ENCODE data around the gene WRAP53. TPM values are rescaled to one million over a fixed set of nuclear protein-coding genes. Genes with fewer than 3 reads are reported as not detected.

Gene WRAP53
- total and polyA plus RNA-seq, 2 of the 13 experiments (the other 11 are each of a cell fraction or from before 2014, with no cell fraction given), result 7.0 to 19.5 TPM

DNA sequence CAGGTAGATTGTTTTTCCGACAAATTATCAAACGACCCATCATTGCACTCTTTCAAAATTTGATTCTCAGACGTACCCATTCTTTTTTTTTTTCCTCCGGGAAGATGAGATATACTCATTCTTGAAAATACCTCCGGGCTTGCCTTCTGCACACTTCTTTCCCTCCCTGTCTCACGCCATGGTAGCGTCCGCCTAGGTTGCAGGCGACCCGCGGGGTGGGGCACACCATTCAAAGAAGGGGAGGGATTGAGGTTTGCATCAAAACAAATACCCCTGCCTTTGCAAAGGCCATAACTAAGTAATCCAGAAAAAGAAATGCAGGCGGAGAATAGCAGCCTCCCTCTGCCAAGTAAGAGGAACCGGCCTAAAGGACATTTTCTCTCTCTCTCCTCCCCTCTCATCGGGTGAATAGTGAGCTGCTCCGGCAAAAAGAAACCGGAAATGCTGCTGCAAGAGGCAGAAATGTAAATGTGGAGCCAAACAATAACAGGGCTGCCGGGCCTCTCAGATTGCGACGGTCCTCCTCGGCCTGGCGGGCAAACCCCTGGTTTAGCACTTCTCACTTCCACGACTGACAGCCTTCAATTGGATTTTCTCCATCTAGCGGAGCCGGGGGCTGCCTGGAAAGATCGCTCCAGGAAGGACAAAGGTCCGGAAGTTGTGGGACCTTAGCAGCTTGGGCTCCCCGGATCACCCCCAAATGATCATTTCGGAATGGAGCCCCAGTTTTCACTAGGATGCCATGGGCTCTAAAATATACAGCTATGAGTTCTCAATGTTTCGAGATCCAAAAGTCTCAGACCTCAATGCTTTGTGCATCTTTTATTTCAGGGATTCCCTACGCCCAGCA is 1.8 kb upstream of the WRAP53 start (continued):
- TF ChIP-seq, protein P1, sequence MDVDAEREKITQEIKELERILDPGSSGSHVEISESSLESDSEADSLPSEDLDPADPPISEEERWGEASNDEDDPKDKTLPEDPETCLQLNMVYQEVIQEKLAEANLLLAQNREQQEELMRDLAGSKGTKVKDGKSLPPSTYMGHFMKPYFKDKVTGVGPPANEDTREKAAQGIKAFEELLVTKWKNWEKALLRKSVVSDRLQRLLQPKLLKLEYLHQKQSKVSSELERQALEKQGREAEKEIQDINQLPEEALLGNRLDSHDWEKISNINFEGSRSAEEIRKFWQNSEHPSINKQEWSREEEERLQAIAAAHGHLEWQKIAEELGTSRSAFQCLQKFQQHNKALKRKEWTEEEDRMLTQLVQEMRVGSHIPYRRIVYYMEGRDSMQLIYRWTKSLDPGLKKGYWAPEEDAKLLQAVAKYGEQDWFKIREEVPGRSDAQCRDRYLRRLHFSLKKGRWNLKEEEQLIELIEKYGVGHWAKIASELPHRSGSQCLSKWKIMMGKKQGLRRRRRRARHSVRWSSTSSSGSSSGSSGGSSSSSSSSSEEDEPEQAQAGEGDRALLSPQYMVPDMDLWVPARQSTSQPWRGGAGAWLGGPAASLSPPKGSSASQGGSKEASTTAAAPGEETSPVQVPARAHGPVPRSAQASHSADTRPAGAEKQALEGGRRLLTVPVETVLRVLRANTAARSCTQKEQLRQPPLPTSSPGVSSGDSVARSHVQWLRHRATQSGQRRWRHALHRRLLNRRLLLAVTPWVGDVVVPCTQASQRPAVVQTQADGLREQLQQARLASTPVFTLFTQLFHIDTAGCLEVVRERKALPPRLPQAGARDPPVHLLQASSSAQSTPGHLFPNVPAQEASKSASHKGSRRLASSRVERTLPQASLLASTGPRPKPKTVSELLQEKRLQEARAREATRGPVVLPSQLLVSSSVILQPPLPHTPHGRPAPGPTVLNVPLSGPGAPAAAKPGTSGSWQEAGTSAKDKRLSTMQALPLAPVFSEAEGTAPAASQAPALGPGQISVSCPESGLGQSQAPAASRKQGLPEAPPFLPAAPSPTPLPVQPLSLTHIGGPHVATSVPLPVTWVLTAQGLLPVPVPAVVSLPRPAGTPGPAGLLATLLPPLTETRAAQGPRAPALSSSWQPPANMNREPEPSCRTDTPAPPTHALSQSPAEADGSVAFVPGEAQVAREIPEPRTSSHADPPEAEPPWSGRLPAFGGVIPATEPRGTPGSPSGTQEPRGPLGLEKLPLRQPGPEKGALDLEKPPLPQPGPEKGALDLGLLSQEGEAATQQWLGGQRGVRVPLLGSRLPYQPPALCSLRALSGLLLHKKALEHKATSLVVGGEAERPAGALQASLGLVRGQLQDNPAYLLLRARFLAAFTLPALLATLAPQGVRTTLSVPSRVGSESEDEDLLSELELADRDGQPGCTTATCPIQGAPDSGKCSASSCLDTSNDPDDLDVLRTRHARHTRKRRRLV (CRISPR knock-in tag; IDR thresholded peaks at IDR 0.05), result no peak
- 0 out of 2 replicates have a peak, but pooled peaks have one; percentile 11 for TF ChIP-seq SMYD3 (CRISPR knock-in tag; IDR thresholded peaks at IDR 0.05)
- TF ChIP-seq THYN1 (CRISPR knock-in tag; IDR thresholded peaks at IDR 0.05; ENCODE audit: borderline replicate concordance, low read depth), result no peak
- no peak for TF ChIP-seq AGO1 (IDR thresholded peaks at IDR 0.05; ENCODE audit: low read depth, low read length, poor library complexity, severe bottlenecking)
- TF ChIP-seq KDM5A (IDR thresholded peaks at IDR 0.05; ENCODE audit: borderline replicate concordance, low read length), result peak; percentile 61
- TF ChIP-seq, protein P2, sequence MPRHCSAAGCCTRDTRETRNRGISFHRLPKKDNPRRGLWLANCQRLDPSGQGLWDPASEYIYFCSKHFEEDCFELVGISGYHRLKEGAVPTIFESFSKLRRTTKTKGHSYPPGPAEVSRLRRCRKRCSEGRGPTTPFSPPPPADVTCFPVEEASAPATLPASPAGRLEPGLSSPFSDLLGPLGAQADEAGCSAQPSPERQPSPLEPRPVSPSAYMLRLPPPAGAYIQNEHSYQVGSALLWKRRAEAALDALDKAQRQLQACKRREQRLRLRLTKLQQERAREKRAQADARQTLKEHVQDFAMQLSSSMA (CRISPR knock-in tag; IDR thresholded peaks at IDR 0.05), result no peak
- TF ChIP-seq, protein P3, sequence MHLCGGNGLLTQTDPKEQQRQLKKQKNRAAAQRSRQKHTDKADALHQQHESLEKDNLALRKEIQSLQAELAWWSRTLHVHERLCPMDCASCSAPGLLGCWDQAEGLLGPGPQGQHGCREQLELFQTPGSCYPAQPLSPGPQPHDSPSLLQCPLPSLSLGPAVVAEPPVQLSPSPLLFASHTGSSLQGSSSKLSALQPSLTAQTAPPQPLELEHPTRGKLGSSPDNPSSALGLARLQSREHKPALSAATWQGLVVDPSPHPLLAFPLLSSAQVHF (CRISPR knock-in tag; IDR thresholded peaks at IDR 0.05), result no peak
- TF ChIP-seq PHF5A (CRISPR knock-in tag; IDR thresholded peaks at IDR 0.05; ENCODE audit: low read depth, unreplicated experiment), result no peak
- TF ChIP-seq NFE2L2 (IDR thresholded peaks at IDR 0.05; ENCODE audit: low read length), result no peak
- TF ChIP-seq GZF1 (CRISPR knock-in tag; IDR thresholded peaks at IDR 0.05), result no peak
- TF ChIP-seq, protein P4, sequence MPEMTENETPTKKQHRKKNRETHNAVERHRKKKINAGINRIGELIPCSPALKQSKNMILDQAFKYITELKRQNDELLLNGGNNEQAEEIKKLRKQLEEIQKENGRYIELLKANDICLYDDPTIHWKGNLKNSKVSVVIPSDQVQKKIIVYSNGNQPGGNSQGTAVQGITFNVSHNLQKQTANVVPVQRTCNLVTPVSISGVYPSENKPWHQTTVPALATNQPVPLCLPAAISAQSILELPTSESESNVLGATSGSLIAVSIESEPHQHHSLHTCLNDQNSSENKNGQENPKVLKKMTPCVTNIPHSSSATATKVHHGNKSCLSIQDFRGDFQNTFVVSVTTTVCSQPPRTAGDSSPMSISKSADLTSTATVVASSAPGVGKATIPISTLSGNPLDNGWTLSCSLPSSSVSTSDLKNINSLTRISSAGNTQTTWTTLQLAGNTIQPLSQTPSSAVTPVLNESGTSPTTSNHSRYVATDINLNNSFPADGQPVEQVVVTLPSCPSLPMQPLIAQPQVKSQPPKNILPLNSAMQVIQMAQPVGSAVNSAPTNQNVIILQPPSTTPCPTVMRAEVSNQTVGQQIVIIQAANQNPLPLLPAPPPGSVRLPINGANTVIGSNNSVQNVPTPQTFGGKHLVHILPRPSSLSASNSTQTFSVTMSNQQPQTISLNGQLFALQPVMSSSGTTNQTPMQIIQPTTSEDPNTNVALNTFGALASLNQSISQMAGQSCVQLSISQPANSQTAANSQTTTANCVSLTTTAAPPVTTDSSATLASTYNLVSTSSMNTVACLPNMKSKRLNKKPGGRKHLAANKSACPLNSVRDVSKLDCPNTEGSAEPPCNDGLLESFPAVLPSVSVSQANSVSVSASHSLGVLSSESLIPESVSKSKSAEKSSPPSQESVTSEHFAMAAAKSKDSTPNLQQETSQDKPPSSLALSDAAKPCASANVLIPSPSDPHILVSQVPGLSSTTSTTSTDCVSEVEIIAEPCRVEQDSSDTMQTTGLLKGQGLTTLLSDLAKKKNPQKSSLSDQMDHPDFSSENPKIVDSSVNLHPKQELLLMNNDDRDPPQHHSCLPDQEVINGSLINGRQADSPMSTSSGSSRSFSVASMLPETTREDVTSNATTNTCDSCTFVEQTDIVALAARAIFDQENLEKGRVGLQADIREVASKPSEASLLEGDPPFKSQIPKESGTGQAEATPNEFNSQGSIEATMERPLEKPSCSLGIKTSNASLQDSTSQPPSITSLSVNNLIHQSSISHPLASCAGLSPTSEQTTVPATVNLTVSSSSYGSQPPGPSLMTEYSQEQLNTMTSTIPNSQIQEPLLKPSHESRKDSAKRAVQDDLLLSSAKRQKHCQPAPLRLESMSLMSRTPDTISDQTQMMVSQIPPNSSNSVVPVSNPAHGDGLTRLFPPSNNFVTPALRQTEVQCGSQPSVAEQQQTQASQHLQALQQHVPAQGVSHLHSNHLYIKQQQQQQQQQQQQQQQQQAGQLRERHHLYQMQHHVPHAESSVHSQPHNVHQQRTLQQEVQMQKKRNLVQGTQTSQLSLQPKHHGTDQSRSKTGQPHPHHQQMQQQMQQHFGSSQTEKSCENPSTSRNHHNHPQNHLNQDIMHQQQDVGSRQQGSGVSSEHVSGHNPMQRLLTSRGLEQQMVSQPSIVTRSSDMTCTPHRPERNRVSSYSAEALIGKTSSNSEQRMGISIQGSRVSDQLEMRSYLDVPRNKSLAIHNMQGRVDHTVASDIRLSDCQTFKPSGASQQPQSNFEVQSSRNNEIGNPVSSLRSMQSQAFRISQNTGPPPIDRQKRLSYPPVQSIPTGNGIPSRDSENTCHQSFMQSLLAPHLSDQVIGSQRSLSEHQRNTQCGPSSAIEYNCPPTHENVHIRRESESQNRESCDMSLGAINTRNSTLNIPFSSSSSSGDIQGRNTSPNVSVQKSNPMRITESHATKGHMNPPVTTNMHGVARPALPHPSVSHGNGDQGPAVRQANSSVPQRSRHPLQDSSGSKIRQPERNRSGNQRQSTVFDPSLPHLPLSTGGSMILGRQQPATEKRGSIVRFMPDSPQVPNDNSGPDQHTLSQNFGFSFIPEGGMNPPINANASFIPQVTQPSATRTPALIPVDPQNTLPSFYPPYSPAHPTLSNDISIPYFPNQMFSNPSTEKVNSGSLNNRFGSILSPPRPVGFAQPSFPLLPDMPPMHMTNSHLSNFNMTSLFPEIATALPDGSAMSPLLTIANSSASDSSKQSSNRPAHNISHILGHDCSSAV (CRISPR knock-in tag; IDR thresholded peaks at IDR 0.05; ENCODE audit: borderline replicate concordance), result no peak
- TF ChIP-seq, protein P5, sequence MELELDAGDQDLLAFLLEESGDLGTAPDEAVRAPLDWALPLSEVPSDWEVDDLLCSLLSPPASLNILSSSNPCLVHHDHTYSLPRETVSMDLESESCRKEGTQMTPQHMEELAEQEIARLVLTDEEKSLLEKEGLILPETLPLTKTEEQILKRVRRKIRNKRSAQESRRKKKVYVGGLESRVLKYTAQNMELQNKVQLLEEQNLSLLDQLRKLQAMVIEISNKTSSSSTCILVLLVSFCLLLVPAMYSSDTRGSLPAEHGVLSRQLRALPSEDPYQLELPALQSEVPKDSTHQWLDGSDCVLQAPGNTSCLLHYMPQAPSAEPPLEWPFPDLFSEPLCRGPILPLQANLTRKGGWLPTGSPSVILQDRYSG (CRISPR knock-in tag; IDR thresholded peaks at IDR 0.05), result no peak
